Progenitor cell of endocrine pancreas (in vitro differentiated cells): ENCODE data around the gene TGFBR1. TPM values are rescaled to one million over a fixed set of nuclear protein-coding genes. Genes with fewer than 3 reads are reported as not detected.

Experiments used
- DNase-seq: peaks from one replicate; pipeline ENCODE4 v3.0.0; 2021; ENCODE audit warnings: low spot score; ENCODE audit not compliant: unreplicated experiment
- H3K27ac Mint-ChIP-seq: 2 replicates; pipeline ENCODE4 v1.8.0; 2021; ENCODE audit warnings: mild to moderate bottlenecking, moderate library complexity, mixed read lengths
- H3K27me3 Mint-ChIP-seq: 2 replicates; pipeline ENCODE4 v1.8.0; 2021; ENCODE audit warnings: mixed read lengths
- H3K36me3 Mint-ChIP-seq: 2 replicates; pipeline ENCODE4 v1.8.0; 2022; ENCODE audit warnings: mixed read lengths; ENCODE audit not compliant: insufficient read depth
- H3K4me1 Mint-ChIP-seq: 2 replicates; pipeline ENCODE4 v1.8.0; 2021; ENCODE audit warnings: low read depth, mixed read lengths
- H3K4me3 Mint-ChIP-seq: 2 replicates; pipeline ENCODE4 v1.8.0; 2021; ENCODE audit warnings: low read depth, mild to moderate bottlenecking, moderate library complexity, mixed read lengths
- H3K9me3 Mint-ChIP-seq: 2 replicates; pipeline ENCODE4 v1.8.0; 2021; ENCODE audit warnings: low read depth, mixed read lengths
- CTCF ChIP-seq: fragments of 200-600 bp; sonication (generic); IDR thresholded peaks from one replicate; pipeline ENCODE4 v1.5.0; 2021; ENCODE audit warnings: antibody characterized with exemption, mild to moderate bottlenecking; ENCODE audit not compliant: unreplicated experiment
- total RNA-seq: library from RNA; stranded (reverse); gene quantifications from 2 replicates; pipeline ENCODE4 v1.2.1, GENCODE V29; 2021

The TGFBR1 gene
- total RNA-seq, 1 donor from 2014 or later = 93.8 TPM

- Mint-ChIP-seq H3K27me3 (peaks cover 4% of the 10 kb centered on the region), H3K27ac (no peak overlapping the region), H3K4me3 (no peak overlapping the region), H3K36me3 (no peaks in the 10 kb centered on the region), H3K4me1 (peaks cover 6% of the 10 kb centered on the region), H3K9me3 (no peaks in the 10 kb centered on the region)
- TF ChIP-seq CTCF = no peak
- DNase-seq = no peak
Measured at GRCh38 chr9:99057665-99058625, 47.0 kb upstream of the TGFBR1 start.

- no peak overlapping the region for H3K27ac Mint-ChIP-seq
- H3K4me3 Mint-ChIP-seq = no peak overlapping the region
- peaks cover 14% of the 10 kb centered on the region for H3K4me1 Mint-ChIP-seq
- no peak for DNase-seq
- no peak for TF ChIP-seq CTCF
- H3K9me3 Mint-ChIP-seq = no peaks in the 10 kb centered on the region
- H3K27me3 Mint-ChIP-seq = peaks cover 7% of the 10 kb centered on the region
- H3K36me3 Mint-ChIP-seq = no peaks in the 10 kb centered on the region
Measured at GRCh38 chr9:99058964-99059921, 45.7 kb upstream of the TGFBR1 start.

- H3K4me1 Mint-ChIP-seq = peaks cover 14% of the 10 kb centered on the region
- no peak for TF ChIP-seq CTCF
- H3K27ac Mint-ChIP-seq = no peak overlapping the region
- no peak overlapping the region for H3K4me3 Mint-ChIP-seq
- peaks cover 9% of the 10 kb centered on the region for H3K27me3 Mint-ChIP-seq
- no peaks in the 10 kb centered on the region for H3K9me3 Mint-ChIP-seq
- no peaks in the 10 kb centered on the region for H3K36me3 Mint-ChIP-seq
- DNase-seq = no peak
Measured at GRCh38 chr9:99060621-99061020, 44.3 kb upstream of the TGFBR1 start.

GRCh38 chr9:99062549-99062948 lies 42.4 kb upstream of the TGFBR1 start:
- Mint-ChIP-seq H3K4me3 (no peak overlapping the region), H3K9me3 (no peaks in the 10 kb centered on the region), H3K27me3 (peaks cover 9% of the 10 kb centered on the region), H3K36me3 (no peaks in the 10 kb centered on the region), H3K27ac (no peak overlapping the region), H3K4me1 (peaks cover 16% of the 10 kb centered on the region)
- TF ChIP-seq CTCF = no peak
- DNase-seq = no peak

GRCh38 chr9:99063522-99063921 lies 41.4 kb upstream of the TGFBR1 start:
- no peak for DNase-seq
- H3K27me3 Mint-ChIP-seq = peaks cover 5% of the 10 kb centered on the region
- no peak for TF ChIP-seq CTCF
- no peaks in the 10 kb centered on the region for H3K36me3 Mint-ChIP-seq
- no peaks in the 10 kb centered on the region for H3K9me3 Mint-ChIP-seq
- H3K4me1 Mint-ChIP-seq = peaks cover 16% of the 10 kb centered on the region
- no peak overlapping the region for H3K4me3 Mint-ChIP-seq
- H3K27ac Mint-ChIP-seq = no peak overlapping the region
